Keratinocyte (primary cell): ENCODE data around the gene CDYL2.

Source experiments
- EZH2 ChIP-seq: IDR thresholded peaks from one replicate; pipeline ENCODE4 v1.6.1; 2012; ENCODE audit warnings: inconsistent platforms, mild to moderate bottlenecking, low read length, moderate library complexity
- TF ChIP-seq, protein P1 (sequence below), 3 experiments: IDR thresholded peaks in 1 of 3; conservative IDR thresholded peaks in 1 of 3; optimal IDR thresholded peaks in 1 of 3; 2 replicates in 2 of 3; 3 replicates in 1 of 3; pipeline versions ENCODE3 to v1.5.1; 2011; ENCODE audit warnings: low read length in 3 of 3, mild to moderate bottlenecking in 3 of 3, moderate library complexity in 2 of 3, control low read depth in 1 of 3, inconsistent platforms in 1 of 3; ENCODE audit not compliant: insufficient read depth in 2 of 3; ENCODE audit errors: extremely low read depth in 1 of 3

- TF ChIP-seq, protein P1, sequence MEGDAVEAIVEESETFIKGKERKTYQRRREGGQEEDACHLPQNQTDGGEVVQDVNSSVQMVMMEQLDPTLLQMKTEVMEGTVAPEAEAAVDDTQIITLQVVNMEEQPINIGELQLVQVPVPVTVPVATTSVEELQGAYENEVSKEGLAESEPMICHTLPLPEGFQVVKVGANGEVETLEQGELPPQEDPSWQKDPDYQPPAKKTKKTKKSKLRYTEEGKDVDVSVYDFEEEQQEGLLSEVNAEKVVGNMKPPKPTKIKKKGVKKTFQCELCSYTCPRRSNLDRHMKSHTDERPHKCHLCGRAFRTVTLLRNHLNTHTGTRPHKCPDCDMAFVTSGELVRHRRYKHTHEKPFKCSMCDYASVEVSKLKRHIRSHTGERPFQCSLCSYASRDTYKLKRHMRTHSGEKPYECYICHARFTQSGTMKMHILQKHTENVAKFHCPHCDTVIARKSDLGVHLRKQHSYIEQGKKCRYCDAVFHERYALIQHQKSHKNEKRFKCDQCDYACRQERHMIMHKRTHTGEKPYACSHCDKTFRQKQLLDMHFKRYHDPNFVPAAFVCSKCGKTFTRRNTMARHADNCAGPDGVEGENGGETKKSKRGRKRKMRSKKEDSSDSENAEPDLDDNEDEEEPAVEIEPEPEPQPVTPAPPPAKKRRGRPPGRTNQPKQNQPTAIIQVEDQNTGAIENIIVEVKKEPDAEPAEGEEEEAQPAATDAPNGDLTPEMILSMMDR (optimal IDR thresholded peaks at IDR 0.05 in 1 of 3, IDR thresholded peaks at IDR 0.05 in 1 of 3, conservative IDR thresholded peaks at IDR 0.05 in 1 of 3; ENCODE audit: extremely low read depth in 1 of 3, insufficient read depth in 2 of 3, low read length in 3 of 3): no peak
- no peak for TF ChIP-seq EZH2
These were observed 3.5 kb upstream of the CDYL2 start for GRCh38 chr16:80807906-80808305.
